ENCODE measurements around the gene AQR.
"Not testable (repeated sequence)": the region's sequence is repeated elsewhere in the genome, so short reads cannot be mapped to it uniquely, and the experiment has no call there.

Gene AQR

GRCh38 chr15:34928349-34928748, 41.2 kb downstream of the AQR start:
- H3K4me3 Mint-ChIP-seq; H3K9me3 Mint-ChIP-seq; H3K27ac Mint-ChIP-seq; DNase-seq (ENCODE audit: low spot score in 2 of 2); H3K4me1 Mint-ChIP-seq; ATAC-seq: not testable (repeated sequence)
- peaks cover 100% of the 10 kb centered on the region for H3K36me3 Mint-ChIP-seq

- no peaks in the 10 kb centered on the region for H3K9me3 Mint-ChIP-seq
- ATAC-seq, result no peak
- peaks cover 100% of the 10 kb centered on the region for H3K36me3 Mint-ChIP-seq
- no peak overlapping the region for H3K27ac Mint-ChIP-seq
- H3K4me3 Mint-ChIP-seq, result no peak overlapping the region
- DNase-seq (ENCODE audit: low spot score in 2 of 2), result no peak
- H3K4me1 Mint-ChIP-seq, result no peaks in the 10 kb centered on the region
Measured at GRCh38 chr15:34927726-34928125, 41.8 kb downstream of the AQR start.

GRCh38 chr15:34914317-34914716, 55.2 kb downstream of the AQR start:
- peaks cover 99% of the 10 kb centered on the region for H3K36me3 Mint-ChIP-seq
- H3K27ac Mint-ChIP-seq, result no peak overlapping the region
- H3K4me1 Mint-ChIP-seq, result no peaks in the 10 kb centered on the region
- ATAC-seq, result no peak
- no peak for DNase-seq (ENCODE audit: low spot score in 2 of 2)
- no peaks in the 10 kb centered on the region for H3K9me3 Mint-ChIP-seq
- H3K4me3 Mint-ChIP-seq, result no peak overlapping the region

GRCh38 chr15:34905047-34905446, 64.5 kb downstream of the AQR start:
- H3K27ac Mint-ChIP-seq, result no peak overlapping the region
- no peaks in the 10 kb centered on the region for H3K4me1 Mint-ChIP-seq
- DNase-seq (ENCODE audit: low spot score in 2 of 2) (no peak), ATAC-seq (no peak)
- no peaks in the 10 kb centered on the region for H3K9me3 Mint-ChIP-seq
- peaks cover 94% of the 10 kb centered on the region for H3K36me3 Mint-ChIP-seq
- no peak overlapping the region for H3K4me3 Mint-ChIP-seq

GRCh38 chr15:34904527-34904926, 65.0 kb downstream of the AQR start:
- H3K4me3 Mint-ChIP-seq, result no peak overlapping the region
- H3K27ac Mint-ChIP-seq, result peak overlapping the region; percentile 43
- H3K36me3 Mint-ChIP-seq, result peaks cover 93% of the 10 kb centered on the region
- H3K9me3 Mint-ChIP-seq, result no peaks in the 10 kb centered on the region
- ATAC-seq, result no peak
- no peak for DNase-seq (ENCODE audit: low spot score in 2 of 2)
- H3K4me1 Mint-ChIP-seq, result no peaks in the 10 kb centered on the region

GRCh38 chr15:34900748-34901147, 68.8 kb downstream of the AQR start:
- ATAC-seq (no peak), DNase-seq (ENCODE audit: low spot score in 2 of 2) (no peak)
- Mint-ChIP-seq H3K4me3 (no peak overlapping the region), H3K27ac (no peak overlapping the region), H3K4me1 (no peaks in the 10 kb centered on the region), H3K36me3 (peaks cover 94% of the 10 kb centered on the region), H3K9me3 (no peaks in the 10 kb centered on the region)

- DNase-seq (ENCODE audit: low spot score in 2 of 2) (no peak), ATAC-seq (no peak)
- Mint-ChIP-seq H3K4me1 (no peaks in the 10 kb centered on the region), H3K36me3 (peaks cover 94% of the 10 kb centered on the region), H3K9me3 (peaks cover 8% of the 10 kb centered on the region), H3K4me3 (no peak overlapping the region), H3K27ac (no peak overlapping the region)
Measured at GRCh38 chr15:34896183-34896582, 73.4 kb downstream of the AQR start.

GRCh38 chr15:34893967-34894366, 75.6 kb downstream of the AQR start:
- Mint-ChIP-seq H3K4me3 (no peak overlapping the region), H3K27ac (no peak overlapping the region), H3K9me3 (peaks cover 8% of the 10 kb centered on the region), H3K4me1 (no peaks in the 10 kb centered on the region), H3K36me3 (peaks cover 97% of the 10 kb centered on the region)
- ATAC-seq (no peak), DNase-seq (ENCODE audit: low spot score in 2 of 2) (no peak)

- DNase-seq (ENCODE audit: low spot score in 2 of 2) (no peak), ATAC-seq (no peak)
- Mint-ChIP-seq H3K4me3 (no peak overlapping the region), H3K36me3 (peaks cover 97% of the 10 kb centered on the region), H3K4me1 (no peaks in the 10 kb centered on the region), H3K27ac (no peak overlapping the region), H3K9me3 (peaks cover 8% of the 10 kb centered on the region)
Measured at GRCh38 chr15:34892963-34893591, 76.5 kb downstream of the AQR start.

- Mint-ChIP-seq H3K36me3 (peaks cover 96% of the 10 kb centered on the region), H3K4me3 (no peak overlapping the region), H3K9me3 (peaks cover 8% of the 10 kb centered on the region), H3K4me1 (no peaks in the 10 kb centered on the region), H3K27ac (no peak overlapping the region)
- DNase-seq (ENCODE audit: low spot score in 2 of 2) (no peak), ATAC-seq (no peak)
Measured at GRCh38 chr15:34890424-34890823, 79.1 kb downstream of the AQR start.

- H3K4me3 Mint-ChIP-seq, result no peak overlapping the region
- peaks cover 96% of the 10 kb centered on the region for H3K36me3 Mint-ChIP-seq
- H3K4me1 Mint-ChIP-seq, result no peaks in the 10 kb centered on the region
- ATAC-seq (no peak), DNase-seq (ENCODE audit: low spot score in 2 of 2) (no peak)
- H3K9me3 Mint-ChIP-seq, result peaks cover 8% of the 10 kb centered on the region
- no peak overlapping the region for H3K27ac Mint-ChIP-seq
Measured at GRCh38 chr15:34889476-34889875, 80.1 kb downstream of the AQR start.

- H3K36me3 Mint-ChIP-seq, result peaks cover 99% of the 10 kb centered on the region
- no peaks in the 10 kb centered on the region for H3K9me3 Mint-ChIP-seq
- no peak overlapping the region for H3K4me3 Mint-ChIP-seq
- no peaks in the 10 kb centered on the region for H3K4me1 Mint-ChIP-seq
- ATAC-seq, result no peak
- no peak for DNase-seq (ENCODE audit: low spot score in 2 of 2)
- no peak overlapping the region for H3K27ac Mint-ChIP-seq
Measured at GRCh38 chr15:34886134-34886533, 83.4 kb downstream of the AQR start.

- DNase-seq (ENCODE audit: low spot score in 2 of 2) (no peak), ATAC-seq (no peak)
- peaks cover 99% of the 10 kb centered on the region for H3K36me3 Mint-ChIP-seq
- no peak overlapping the region for H3K4me3 Mint-ChIP-seq
- no peak overlapping the region for H3K27ac Mint-ChIP-seq
- H3K4me1 Mint-ChIP-seq, result no peaks in the 10 kb centered on the region
- H3K9me3 Mint-ChIP-seq, result no peaks in the 10 kb centered on the region
Measured at GRCh38 chr15:34883633-34884032, 85.9 kb downstream of the AQR start.

GRCh38 chr15:34883042-34883441, 86.5 kb downstream of the AQR start:
- Mint-ChIP-seq H3K4me1 (no peaks in the 10 kb centered on the region), H3K4me3 (no peak overlapping the region), H3K9me3 (no peaks in the 10 kb centered on the region), H3K36me3 (peaks cover 99% of the 10 kb centered on the region), H3K27ac (no peak overlapping the region)
- ATAC-seq, result no peak
- no peak for DNase-seq (ENCODE audit: low spot score in 2 of 2)

GRCh38 chr15:34879107-34879506, 90.4 kb downstream of the AQR start:
- Mint-ChIP-seq H3K9me3 (no peaks in the 10 kb centered on the region), H3K4me3 (no peak overlapping the region), H3K36me3 (peaks cover 93% of the 10 kb centered on the region), H3K4me1 (no peaks in the 10 kb centered on the region), H3K27ac (no peak overlapping the region)
- no peak for DNase-seq (ENCODE audit: low spot score in 2 of 2)
- ATAC-seq, result no peak

- H3K9me3 Mint-ChIP-seq, result no peaks in the 10 kb centered on the region
- peaks cover 93% of the 10 kb centered on the region for H3K36me3 Mint-ChIP-seq
- H3K4me1 Mint-ChIP-seq, result no peaks in the 10 kb centered on the region
- no peak overlapping the region for H3K4me3 Mint-ChIP-seq
- no peak overlapping the region for H3K27ac Mint-ChIP-seq
- DNase-seq (ENCODE audit: low spot score in 2 of 2) (no peak), ATAC-seq (no peak)
Measured at GRCh38 chr15:34876640-34877039, 92.9 kb downstream of the AQR start.

- DNase-seq (ENCODE audit: low spot score in 2 of 2) (no peak), ATAC-seq (no peak)
- H3K9me3 Mint-ChIP-seq, result peaks cover 3% of the 10 kb centered on the region
- H3K36me3 Mint-ChIP-seq, result peaks cover 97% of the 10 kb centered on the region
- H3K4me3 Mint-ChIP-seq, result no peak overlapping the region
- no peak overlapping the region for H3K27ac Mint-ChIP-seq
- no peaks in the 10 kb centered on the region for H3K4me1 Mint-ChIP-seq
Measured at GRCh38 chr15:34869110-34869509, 100.4 kb downstream of the AQR start.
